Testis (tissue), 3 donors: ENCODE results near the gene SVIL. TPM values are rescaled to one million over a fixed set of nuclear protein-coding genes. Genes with fewer than 3 reads are reported as not detected.
"Not testable (repeated sequence)": the region's sequence is repeated elsewhere in the genome, so short reads cannot be mapped to it uniquely, and the experiment has no call there.

Source experiments
- DNase-seq: peaks from one replicate; pipeline ENCODE4 v3.0.0-alpha.2; 2019
- H3K27ac ChIP-seq, 2 donors: fragments of 200-600 bp; sonication (generic); one replicate each; pipeline ENCODE4 v1.5.1; 2019
- H3K27me3 ChIP-seq: fragments of 200-600 bp; sonication (generic); one replicate; pipeline ENCODE4 v1.5.1; 2019
- H3K36me3 ChIP-seq: fragments of 200-600 bp; sonication (generic); one replicate; pipeline ENCODE4 v1.5.1; 2017; ENCODE audit warnings: low read depth; ENCODE audit errors: missing control alignments
- H3K4me1 ChIP-seq: fragments of 200-600 bp; sonication (generic); one replicate; pipeline ENCODE4 v1.5.1; 2019
- H3K4me3 ChIP-seq, 2 donors: fragments of 200-600 bp; sonication (generic); one replicate each; pipeline ENCODE4 v1.5.1; 2017 to 2019
- H3K9me3 ChIP-seq: fragments of 200-600 bp; sonication (generic); one replicate; pipeline ENCODE4 v1.5.1; 2017
- CTCF ChIP-seq, 3 experiments: fragments of 450-650 bp in 2 of 3; fragments of 200-600 bp in 1 of 3; sonication (generic) in 1 of 3; IDR thresholded peaks; one replicate each; pipeline ENCODE4 v1.5.1; 2016 to 2019; ENCODE audit warnings: antibody characterized with exemption in 3 of 3, mild to moderate bottlenecking in 2 of 3, moderate library complexity in 1 of 3
- POLR2A ChIP-seq: fragments of 450-650 bp; IDR thresholded peaks from one replicate; pipeline ENCODE4 v1.6.1; 2017; ENCODE audit warnings: antibody characterized with exemption, mild to moderate bottlenecking, moderate library complexity
- WGBS, 2 donors: methylation state at CpG; one replicate each; pipeline ENCODE4 v1.1.5; 2018; 5-methylcytosine and 5-hydroxymethylcytosine counted together
- intact Hi-C: fragments of 100-400 bp; cut with DNase I; formaldehyde crosslinking; loops from one replicate; pipeline ENCODE4 v1.15.1; 2023; ENCODE audit warnings: low total_unique reads
- polyA plus RNA-seq: library from polyadenylated mRNA; stranded (reverse); fragments of 350-450 nt; fragmentation: Illumina TruSeq; extraction: RNeasy Lipid Tissue Mini Kit (QIAGEN cat#74804); gene quantifications from one replicate; pipeline ENCODE4 v1.2.3, GENCODE V29; 2014; ENCODE audit warnings: low read depth, low replicate concordance; ENCODE audit not compliant: insufficient read depth
- total RNA-seq, 2 donors: library from RNA; depleted of rRNA; stranded (reverse); fragments of >200 nt; gene quantifications; one replicate each; pipeline ENCODE4 v1.2.3, GENCODE V29; 2016

SVIL gene
- total and polyA plus RNA-seq, 3 donors from 2014 or later, result 44.7 to 67.6 (median 63.1) TPM

- peaks cover 33% of the 10 kb centered on the region for H3K4me1 ChIP-seq
- no peak for TF ChIP-seq POLR2A
- TF ChIP-seq CTCF (IDR thresholded peaks at IDR 0.05), result no peak
- WGBS, 2 donors, result 37 to 42% methylated on average over 16 to 28 of the region's 28 CpGs
- H3K9me3 ChIP-seq, result no peaks in the 10 kb centered on the region
- no peaks in the 10 kb centered on the region for H3K36me3 ChIP-seq
- intact Hi-C loops, result no loop called here
- H3K27ac ChIP-seq, result peak overlapping the region; percentile 26 to 59
- no peak overlapping the region for H3K4me3 ChIP-seq
- DNase-seq, result peak; percentile 68
- H3K27me3 ChIP-seq, result no peaks in the 10 kb centered on the region
Observed at GRCh38 chr10:29469481-29470354, 165.1 kb downstream of the SVIL start.

GRCh38 chr10:29465384-29465783, 169.4 kb downstream of the SVIL start:
- Histone ChIP-seq H3K27ac (peak overlapping the region; percentile 2 to 19), H3K4me3 (no peak overlapping the region), H3K9me3 (no peaks in the 10 kb centered on the region), H3K27me3 (no peaks in the 10 kb centered on the region), H3K4me1 (peaks cover 33% of the 10 kb centered on the region), H3K36me3 (no peaks in the 10 kb centered on the region)
- no peak for TF ChIP-seq POLR2A
- TF ChIP-seq CTCF (IDR thresholded peaks at IDR 0.05), result peak in 1 of 3 experiments; percentile 12
- intact Hi-C loops, result no loop called here
- no peak for DNase-seq
- WGBS, 2 donors, result 64 to 72% methylated on average over 8 of the region's 8 CpGs

GRCh38 chr10:29464671-29465171, 170.1 kb downstream of the SVIL start:
- 39 to 42% methylated on average over 4 of the region's 4 CpGs for WGBS, 2 donors
- Histone ChIP-seq H3K4me1 (peaks cover 27% of the 10 kb centered on the region), H3K27ac (peak overlapping the region; percentile 2 to 19)
- H3K9me3 ChIP-seq, H3K27me3 ChIP-seq, H3K4me3 ChIP-seq, H3K36me3 ChIP-seq, intact Hi-C loops: not testable (repeated sequence)
- DNase-seq, result peak; percentile 70

- Histone ChIP-seq H3K27ac (no peak overlapping the region), H3K36me3 (no peaks in the 10 kb centered on the region), H3K27me3 (no peaks in the 10 kb centered on the region), H3K4me3 (no peak overlapping the region), H3K9me3 (no peaks in the 10 kb centered on the region), H3K4me1 (peaks cover 29% of the 10 kb centered on the region)
- TF ChIP-seq CTCF (IDR thresholded peaks at IDR 0.05) (no peak), POLR2A (no peak)
- DNase-seq, result no peak
- intact Hi-C loops, result no loop called here
- WGBS, 2 donors, result 88 to 94% methylated on average over 5 of the region's 5 CpGs
Observed at GRCh38 chr10:29461042-29461441, 173.7 kb downstream of the SVIL start.

- WGBS, 2 donors, result 73 to 87% methylated on average over 24 of the region's 24 CpGs
- H3K36me3 ChIP-seq, H3K4me1 ChIP-seq, H3K4me3 ChIP-seq, DNase-seq, H3K27ac ChIP-seq, intact Hi-C loops, H3K9me3 ChIP-seq, H3K27me3 ChIP-seq: not testable (repeated sequence)
Observed at GRCh38 chr10:29458190-29458589, 176.6 kb downstream of the SVIL start.
